HTR-8/SVneo (cell line): Measurements from ENCODE around the gene HGD.

ENCODE experiments used
- DNase-seq: peaks from one replicate; pipeline ENCODE4 v3.0.0; 2011; ENCODE audit warnings: low spot score, mixed read lengths; ENCODE audit not compliant: insufficient read length
- FAIRE-seq: peaks from 2 replicates; lab custom pipeline; 2011; peaks lifted over from hg19 to GRCh38; lab: Jason Lieb, UNC

Gene HGD

DNA sequence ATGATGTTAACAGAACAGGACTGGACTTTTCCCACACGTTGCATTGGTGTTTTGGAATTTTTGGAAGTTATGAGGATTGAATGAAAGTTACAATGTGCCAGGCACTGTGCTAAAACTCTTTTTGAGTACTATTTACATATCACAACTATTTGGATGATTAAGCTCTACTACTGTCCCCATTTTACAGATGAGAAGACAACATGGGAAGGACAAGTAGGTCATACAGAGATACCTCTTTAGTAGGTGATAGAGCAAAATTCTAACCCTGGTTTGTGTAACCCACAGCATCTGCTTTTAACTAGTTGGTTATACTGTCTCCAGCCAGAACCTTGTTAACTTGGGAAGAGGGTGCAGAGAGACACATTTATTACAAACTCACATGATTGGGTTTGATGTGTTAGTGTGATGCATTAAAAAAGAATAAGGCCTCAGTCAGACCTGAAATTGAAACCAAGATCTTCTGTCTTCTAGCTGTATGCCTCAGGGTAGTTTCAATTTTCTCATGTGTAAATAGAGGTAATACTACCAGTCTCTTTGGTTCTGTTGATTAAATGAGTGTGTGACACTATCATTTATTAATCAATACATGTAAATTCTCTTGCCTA, 84.5 kb downstream of the HGD start:
- DNase-seq (no peak), FAIRE-seq (no peak)

DNA sequence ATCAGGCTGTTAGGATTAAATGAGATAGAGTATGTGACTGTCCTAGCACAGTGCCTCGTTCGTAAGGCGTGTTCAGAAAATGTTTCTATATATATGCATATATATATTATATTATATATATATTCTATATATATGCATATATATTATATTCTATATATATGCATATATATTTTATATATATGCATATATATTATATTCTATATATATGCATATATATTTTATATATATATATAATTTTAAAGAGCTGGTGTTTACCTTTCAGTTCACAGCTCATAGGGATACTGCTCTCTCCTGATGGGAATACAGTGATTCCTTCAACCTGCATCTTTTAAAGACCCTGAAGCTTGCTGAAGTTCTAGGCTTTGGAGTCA, 85.2 kb downstream of the HGD start:
- FAIRE-seq (no peak), DNase-seq (no peak)

- DNase-seq: peak; percentile 98
- peak; percentile 99 for FAIRE-seq
Measured at GRCh38 chr3:120596116-120596852, 85.8 kb downstream of the HGD start, which contains the start of gene NDUFB4. Gene NDUFB4 (plus strand): TSS chr3:120596336. CDS start chr3:120596360, 24 bp downstream.

DNA sequence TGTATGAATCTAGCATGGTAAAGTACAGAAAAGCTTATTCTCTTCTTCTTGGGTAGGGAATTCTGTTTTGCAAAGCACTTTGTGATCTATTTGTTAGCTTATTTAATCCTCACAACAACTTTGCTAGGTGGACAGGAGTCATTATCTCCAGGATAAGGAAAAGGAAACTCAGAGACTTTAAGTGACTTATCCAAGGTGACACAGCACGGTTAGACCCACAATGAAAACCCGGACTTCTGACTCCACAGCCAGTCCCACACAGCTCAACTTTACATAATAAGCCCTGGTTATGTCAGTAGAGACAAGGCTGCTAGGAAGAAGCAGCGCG, 86.3 kb downstream of the HGD start:
- no peak for FAIRE-seq
- no peak for DNase-seq

GRCh38 chr3:120587332-120587975, 94.6 kb downstream of the HGD start:
- no peak for FAIRE-seq

More at GRCh38 chr3:120587332-120587975, 94.6 kb downstream of the HGD start:
- DNase-seq: no peak
